PC-3 (cell line): ENCODE measurements around the gene TOP2B. TPM values are rescaled to one million over a fixed set of nuclear protein-coding genes. Genes with fewer than 3 reads are reported as not detected.

Experiments used
- ATAC-seq: fragments of 200-7000 bp; cut with Tn5 transposase; 2 replicates; pipeline ENCODE4 v1.9.1; 2020; ENCODE audit warnings: mild to moderate bottlenecking, moderate library complexity
- BruUV-seq: library from RNA; stranded (reverse); fragments of 400-500 nt; replicated peaks from 2 replicates; lab custom pipeline; 2021; lab: Mats Ljungman, UMichigan
- CTCF ChIA-PET: fragments of 300-600 bp; sonication (Branson Sonifier 250); formaldehyde crosslinking; loops from one replicate; lab custom pipeline; 2022; ENCODE audit warnings: antibody characterized with exemption; lab: Charles Lee
- POLR2A ChIA-PET: fragments of 300-600 bp; sonication (Branson Sonifier 250); formaldehyde crosslinking; loops from one replicate; lab custom pipeline; 2022; ENCODE audit warnings: antibody characterized with exemption; ENCODE audit not compliant: unreplicated experiment; lab: Charles Lee
- DNase-seq: peaks from one replicate; pipeline ENCODE4 v3.0.0-alpha.2; 2015
- H2AFZ ChIP-seq: fragments of 300-600 bp; sonication (generic); 2 replicates; pipeline ENCODE4 v1.6.0; 2016; ENCODE audit warnings: antibody characterized with exemption, low read length
- H3F3A ChIP-seq: fragments of 300-600 bp; sonication (generic); one replicate; pipeline ENCODE4 v1.6.0; 2017; ENCODE audit warnings: antibody characterized with exemption, low read length, control low read depth, mild to moderate bottlenecking; ENCODE audit not compliant: unreplicated experiment
- H3K27ac ChIP-seq: fragments of 300-600 bp; sonication (generic); 2 replicates; pipeline ENCODE4 v1.5.1; 2016; ENCODE audit warnings: mild to moderate bottlenecking, low read length
- H3K27me3 ChIP-seq: fragments of 300-600 bp; sonication (generic); 2 replicates; pipeline ENCODE4 v1.6.1; 2016; ENCODE audit warnings: low read length, mixed read lengths
- H3K36me3 ChIP-seq: fragments of 300-600 bp; sonication (generic); 2 replicates; pipeline ENCODE4 v1.6.1; 2016; ENCODE audit warnings: low read depth, mixed run types, low read length, mixed read lengths
- H3K4me1 ChIP-seq: fragments of 300-600 bp; sonication (generic); 2 replicates; pipeline ENCODE4 v1.5.1; 2016; ENCODE audit warnings: low read length; ENCODE audit not compliant: insufficient read depth
- H3K4me2 ChIP-seq: fragments of 300-600 bp; sonication (generic); 2 replicates; pipeline ENCODE4 v1.6.0; 2016; ENCODE audit warnings: low read length
- H3K4me3 ChIP-seq: fragments of 300-600 bp; sonication (generic); 2 replicates; pipeline ENCODE4 v1.5.1; 2016; ENCODE audit warnings: mild to moderate bottlenecking, low read length, mixed read lengths
- H3K79me2 ChIP-seq: fragments of 300-600 bp; sonication (generic); 2 replicates; pipeline ENCODE4 v1.6.1; 2017; ENCODE audit warnings: low read length, mixed read lengths
- H3K9ac ChIP-seq: fragments of 300-600 bp; sonication (generic); 2 replicates; pipeline ENCODE4 v1.6.0; 2016; ENCODE audit warnings: mild to moderate bottlenecking, low read length
- H3K9me2 ChIP-seq: fragments of 300-600 bp; sonication (generic); replicated peaks from 2 replicates; pipeline ENCODE4 v1.6.1; 2016; ENCODE audit warnings: mixed run types, low read length, mixed read lengths
- H3K9me3 ChIP-seq: fragments of 300-600 bp; sonication (generic); 2 replicates; pipeline ENCODE4 v1.6.1; 2016; ENCODE audit warnings: low read length, mixed read lengths
- H4K20me1 ChIP-seq: fragments of 300-600 bp; sonication (generic); 2 replicates; pipeline ENCODE4 v1.6.1; 2016; ENCODE audit warnings: low read length, mixed read lengths
- EZH2 ChIP-seq: fragments of 300-600 bp; sonication (generic); IDR thresholded peaks from one replicate; pipeline ENCODE4 v1.6.1; 2017; ENCODE audit warnings: antibody characterized with exemption, mild to moderate bottlenecking, low read length; ENCODE audit not compliant: unreplicated experiment
- EZH2phosphoT487 ChIP-seq: fragments of 300-600 bp; sonication (generic); IDR thresholded peaks from 2 replicates; pipeline ENCODE4 v1.6.1; 2018; ENCODE audit warnings: mild to moderate bottlenecking, antibody characterized with exemption, low read length, borderline replicate concordance
- intact Hi-C: fragments of 100-400 bp; cut with micrococcal nuclease; formaldehyde crosslinking; loops from 2 replicates; pipeline ENCODE4 v1.9.0; 2023
- total RNA-seq: library from RNA; depleted of rRNA; stranded (reverse); fragments of >200 nt; gene quantifications from 2 replicates; pipeline ENCODE4 v1.2.3, GENCODE V29; 2014
- TF ChIP-seq, protein P1 (sequence below): fragments of 300-600 bp; sonication (generic); conservative IDR thresholded peaks from 2 replicates; pipeline ENCODE4 v1.5.1; 2017; ENCODE audit warnings: antibody characterized with exemption, low read depth, mild to moderate bottlenecking, low read length

TOP2B gene
- total RNA-seq, 1 experiment from 2014 or later: 79.0 TPM

DNA sequence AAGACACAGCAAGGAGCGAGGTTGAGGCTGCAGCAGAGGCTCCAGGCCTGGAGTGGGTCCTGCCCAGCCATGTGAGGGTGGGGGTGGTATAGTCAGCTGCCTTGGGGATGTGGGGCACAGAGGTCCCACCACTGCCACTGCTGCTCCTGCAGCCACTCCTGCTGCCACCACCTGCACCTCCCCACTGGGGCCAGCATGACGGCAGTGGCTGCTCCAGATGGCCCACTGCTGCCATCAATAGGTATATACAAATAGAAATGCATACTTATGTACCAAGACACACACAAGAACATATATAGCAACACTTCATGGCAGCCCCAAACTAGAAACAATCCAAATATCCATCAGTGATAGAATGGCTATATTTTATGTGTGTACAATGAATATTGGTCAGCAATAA is 10.0 kb upstream of the TOP2B start:
- H3K9ac ChIP-seq: no peak overlapping the region
- ATAC-seq (no peak), DNase-seq (no peak)
- no peaks in the 10 kb centered on the region for H3K9me3 ChIP-seq
- no peaks in the 10 kb centered on the region for H3K9me2 ChIP-seq
- no peaks in the 10 kb centered on the region for H3K27me3 ChIP-seq
- H3F3A ChIP-seq: no peaks in the 10 kb centered on the region
- no peak overlapping the region for H3K4me2 ChIP-seq
- no peaks in the 10 kb centered on the region for H4K20me1 ChIP-seq
- H3K4me3 ChIP-seq: no peak overlapping the region
- no peaks in the 10 kb centered on the region for H3K36me3 ChIP-seq
- BruUV-seq: no TSS peak
- POLR2A ChIA-PET: no interaction called here
- TF ChIP-seq EZH2phosphoT487 (no peak), EZH2 (no peak)
- TF ChIP-seq, protein P1, sequence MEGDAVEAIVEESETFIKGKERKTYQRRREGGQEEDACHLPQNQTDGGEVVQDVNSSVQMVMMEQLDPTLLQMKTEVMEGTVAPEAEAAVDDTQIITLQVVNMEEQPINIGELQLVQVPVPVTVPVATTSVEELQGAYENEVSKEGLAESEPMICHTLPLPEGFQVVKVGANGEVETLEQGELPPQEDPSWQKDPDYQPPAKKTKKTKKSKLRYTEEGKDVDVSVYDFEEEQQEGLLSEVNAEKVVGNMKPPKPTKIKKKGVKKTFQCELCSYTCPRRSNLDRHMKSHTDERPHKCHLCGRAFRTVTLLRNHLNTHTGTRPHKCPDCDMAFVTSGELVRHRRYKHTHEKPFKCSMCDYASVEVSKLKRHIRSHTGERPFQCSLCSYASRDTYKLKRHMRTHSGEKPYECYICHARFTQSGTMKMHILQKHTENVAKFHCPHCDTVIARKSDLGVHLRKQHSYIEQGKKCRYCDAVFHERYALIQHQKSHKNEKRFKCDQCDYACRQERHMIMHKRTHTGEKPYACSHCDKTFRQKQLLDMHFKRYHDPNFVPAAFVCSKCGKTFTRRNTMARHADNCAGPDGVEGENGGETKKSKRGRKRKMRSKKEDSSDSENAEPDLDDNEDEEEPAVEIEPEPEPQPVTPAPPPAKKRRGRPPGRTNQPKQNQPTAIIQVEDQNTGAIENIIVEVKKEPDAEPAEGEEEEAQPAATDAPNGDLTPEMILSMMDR: no peak
- intact Hi-C loops: no loop called here
- H3K27ac ChIP-seq: no peak overlapping the region
- H3K79me2 ChIP-seq: no peaks in the 10 kb centered on the region
- H3K4me1 ChIP-seq: no peaks in the 10 kb centered on the region
- H2AFZ ChIP-seq: no peak overlapping the region
- CTCF ChIA-PET: no interaction called here

DNA sequence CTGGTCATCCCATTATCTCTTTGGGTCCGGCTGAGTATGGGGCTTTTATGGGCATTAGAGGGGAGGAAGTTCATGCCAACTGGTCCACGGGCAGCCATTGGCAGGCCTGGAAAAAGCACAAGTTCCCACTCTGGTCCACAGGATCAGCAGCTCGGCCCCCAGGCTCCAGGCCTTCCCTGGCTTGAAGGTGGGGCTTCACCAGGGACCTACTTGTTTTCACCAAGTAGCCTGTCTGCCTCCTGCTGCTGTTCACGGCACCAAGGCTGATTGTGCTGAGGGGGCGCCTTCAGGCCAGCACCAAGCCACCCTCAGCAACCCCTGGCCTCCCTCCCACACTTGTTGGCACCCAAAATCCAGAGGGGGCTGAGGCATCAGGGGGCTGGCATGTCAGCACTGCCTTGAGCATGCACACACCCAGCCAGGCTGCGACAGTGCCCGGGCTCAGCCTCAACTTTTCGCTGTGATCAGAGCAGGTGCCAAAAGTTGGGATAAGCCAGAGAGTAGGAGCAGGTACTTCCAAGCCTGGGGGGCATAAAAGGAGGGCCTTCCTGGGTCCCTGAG is 9.1 kb upstream of the TOP2B start:
- CTCF ChIA-PET: no interaction called here
- no peaks in the 10 kb centered on the region for H4K20me1 ChIP-seq
- H3K4me3 ChIP-seq: no peak overlapping the region
- no peak overlapping the region for H3K27ac ChIP-seq
- DNase-seq (no peak), ATAC-seq (no peak)
- POLR2A ChIA-PET: no interaction called here
- no peaks in the 10 kb centered on the region for H3K27me3 ChIP-seq
- no peaks in the 10 kb centered on the region for H3F3A ChIP-seq
- no peak overlapping the region for H3K4me2 ChIP-seq
- no peak for TF ChIP-seq EZH2phosphoT487
- TF ChIP-seq EZH2: no peak
- TF ChIP-seq, protein P1: no peak
- H2AFZ ChIP-seq: no peak overlapping the region
- H3K79me2 ChIP-seq: no peaks in the 10 kb centered on the region
- no peaks in the 10 kb centered on the region for H3K9me2 ChIP-seq
- no peak overlapping the region for H3K9ac ChIP-seq
- intact Hi-C loops: no loop called here
- no peaks in the 10 kb centered on the region for H3K9me3 ChIP-seq
- no TSS peak for BruUV-seq
- H3K4me1 ChIP-seq: no peaks in the 10 kb centered on the region
- no peaks in the 10 kb centered on the region for H3K36me3 ChIP-seq
